Loucy (cell line): Measurements from ENCODE around the gene GASK1A.
"Not testable (repeated sequence)": the region's sequence is repeated elsewhere in the genome, so short reads cannot be mapped to it uniquely, and the experiment has no call there.

ENCODE experiments used
- H2AFZ ChIP-seq: fragments of 200-600 bp; sonication (generic); 2 replicates; pipeline ENCODE4 v1.6.0; 2016; ENCODE audit warnings: antibody characterized with exemption, mild to moderate bottlenecking, low read length, moderate library complexity
- H3F3A ChIP-seq: fragments of 200-600 bp; 2 replicates; pipeline ENCODE4 v1.6.0; 2016; ENCODE audit warnings: antibody characterized with exemption, low read depth, mild to moderate bottlenecking
- H3K27me3 ChIP-seq: fragments of 200-600 bp; sonication (generic); 2 replicates; pipeline ENCODE4 v1.6.1; 2014; ENCODE audit warnings: low read length, mild to moderate bottlenecking; ENCODE audit not compliant: insufficient read depth, poor library complexity, severe bottlenecking
- H3K36me3 ChIP-seq: fragments of 200-600 bp; sonication (generic); 2 replicates; pipeline ENCODE4 v1.6.1; 2016; ENCODE audit warnings: low read length; ENCODE audit not compliant: insufficient read depth
- H3K4me1 ChIP-seq: fragments of 200-600 bp; sonication (generic); 2 replicates; pipeline ENCODE4 v1.5.1; 2014; ENCODE audit warnings: low read length, mild to moderate bottlenecking; ENCODE audit not compliant: insufficient read depth, poor library complexity, severe bottlenecking
- H3K4me2 ChIP-seq: fragments of 200-600 bp; sonication (generic); 2 replicates; pipeline ENCODE4 v1.6.0; 2014; ENCODE audit warnings: antibody characterized with exemption, low read length, low read depth, mild to moderate bottlenecking; ENCODE audit not compliant: poor library complexity, severe bottlenecking
- H3K4me3 ChIP-seq: fragments of 200-600 bp; sonication (generic); 2 replicates; pipeline ENCODE4 v1.5.1; 2014; ENCODE audit warnings: low read length, mild to moderate bottlenecking, mixed read lengths; ENCODE audit not compliant: poor library complexity, severe bottlenecking
- H3K79me2 ChIP-seq: fragments of 200-600 bp; sonication (generic); 2 replicates; pipeline ENCODE4 v1.6.1; 2014; ENCODE audit warnings: low read length; ENCODE audit not compliant: insufficient read depth
- H3K9ac ChIP-seq: fragments of 200-600 bp; sonication (generic); 2 replicates; pipeline ENCODE4 v1.6.0; 2014; ENCODE audit warnings: mild to moderate bottlenecking, low read depth, low read length, moderate library complexity; ENCODE audit not compliant: poor library complexity, severe bottlenecking
- H3K9me2 ChIP-seq: fragments of 200-600 bp; sonication (generic); replicated peaks from 2 replicates; pipeline ENCODE4 v1.6.1; 2016; ENCODE audit warnings: low read depth, low read length, mixed read lengths
- H3K9me3 ChIP-seq: fragments of 200-600 bp; sonication (generic); 2 replicates; pipeline ENCODE4 v1.6.1; 2014; ENCODE audit warnings: mild to moderate bottlenecking, antibody characterized with exemption, low read length, low read depth; ENCODE audit not compliant: insufficient read depth
- H4K20me1 ChIP-seq: fragments of 200-600 bp; sonication (generic); 2 replicates; pipeline ENCODE4 v1.6.0; 2014; ENCODE audit warnings: antibody characterized with exemption, low read length, mild to moderate bottlenecking; ENCODE audit not compliant: insufficient read depth, poor library complexity, severe bottlenecking
- EZH2phosphoT487 ChIP-seq: fragments of 200-600 bp; IDR thresholded peaks from 2 replicates; pipeline ENCODE4 v1.6.1; 2018; ENCODE audit warnings: antibody characterized with exemption, mild to moderate bottlenecking, moderate library complexity, borderline replicate concordance
- TF ChIP-seq, protein P1 (sequence below): fragments of 200-600 bp; sonication (generic); conservative IDR thresholded peaks from 2 replicates; pipeline ENCODE4 v1.5.1; 2014; ENCODE audit warnings: mild to moderate bottlenecking, antibody characterized with exemption, low read length

The GASK1A gene

DNA sequence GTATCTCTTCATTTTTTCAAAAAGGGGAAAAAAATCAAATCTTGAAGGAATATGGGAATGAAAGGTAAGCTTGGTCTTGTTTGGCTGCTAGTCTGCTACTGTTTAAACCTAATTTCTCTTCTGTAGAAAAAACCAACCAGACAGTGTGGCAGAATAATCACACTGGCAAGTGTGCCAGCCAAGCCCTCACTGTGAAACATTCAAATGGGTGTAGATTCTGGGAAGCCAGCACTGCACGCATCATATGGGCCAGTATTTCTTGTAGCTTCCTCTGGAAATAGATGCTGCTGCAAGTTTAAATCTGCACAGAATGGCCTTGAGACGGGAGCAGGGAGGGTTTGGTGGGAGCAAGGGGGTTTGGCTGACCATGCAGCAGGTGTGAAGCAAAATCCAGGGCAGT is 64.7 kb downstream of the GASK1A start:
- peaks cover 8% of the 10 kb centered on the region for H3K4me1 ChIP-seq
- H3K4me3 ChIP-seq = no peak overlapping the region
- no peaks in the 10 kb centered on the region for H3K79me2 ChIP-seq
- H3K36me3 ChIP-seq = no peaks in the 10 kb centered on the region
- no peak for TF ChIP-seq EZH2phosphoT487
- TF ChIP-seq, protein P1, sequence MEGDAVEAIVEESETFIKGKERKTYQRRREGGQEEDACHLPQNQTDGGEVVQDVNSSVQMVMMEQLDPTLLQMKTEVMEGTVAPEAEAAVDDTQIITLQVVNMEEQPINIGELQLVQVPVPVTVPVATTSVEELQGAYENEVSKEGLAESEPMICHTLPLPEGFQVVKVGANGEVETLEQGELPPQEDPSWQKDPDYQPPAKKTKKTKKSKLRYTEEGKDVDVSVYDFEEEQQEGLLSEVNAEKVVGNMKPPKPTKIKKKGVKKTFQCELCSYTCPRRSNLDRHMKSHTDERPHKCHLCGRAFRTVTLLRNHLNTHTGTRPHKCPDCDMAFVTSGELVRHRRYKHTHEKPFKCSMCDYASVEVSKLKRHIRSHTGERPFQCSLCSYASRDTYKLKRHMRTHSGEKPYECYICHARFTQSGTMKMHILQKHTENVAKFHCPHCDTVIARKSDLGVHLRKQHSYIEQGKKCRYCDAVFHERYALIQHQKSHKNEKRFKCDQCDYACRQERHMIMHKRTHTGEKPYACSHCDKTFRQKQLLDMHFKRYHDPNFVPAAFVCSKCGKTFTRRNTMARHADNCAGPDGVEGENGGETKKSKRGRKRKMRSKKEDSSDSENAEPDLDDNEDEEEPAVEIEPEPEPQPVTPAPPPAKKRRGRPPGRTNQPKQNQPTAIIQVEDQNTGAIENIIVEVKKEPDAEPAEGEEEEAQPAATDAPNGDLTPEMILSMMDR = no peak
- H3K9me2 ChIP-seq = no peaks in the 10 kb centered on the region
- H3K9ac ChIP-seq = no peak overlapping the region
- H2AFZ ChIP-seq = no peak overlapping the region
- H4K20me1 ChIP-seq = no peaks in the 10 kb centered on the region
- H3F3A ChIP-seq = no peaks in the 10 kb centered on the region
- H3K9me3 ChIP-seq = peaks cover 14% of the 10 kb centered on the region; the same call in 1 of the 2 replicates
- H3K4me2 ChIP-seq = no peak overlapping the region
- no peaks in the 10 kb centered on the region for H3K27me3 ChIP-seq

DNA sequence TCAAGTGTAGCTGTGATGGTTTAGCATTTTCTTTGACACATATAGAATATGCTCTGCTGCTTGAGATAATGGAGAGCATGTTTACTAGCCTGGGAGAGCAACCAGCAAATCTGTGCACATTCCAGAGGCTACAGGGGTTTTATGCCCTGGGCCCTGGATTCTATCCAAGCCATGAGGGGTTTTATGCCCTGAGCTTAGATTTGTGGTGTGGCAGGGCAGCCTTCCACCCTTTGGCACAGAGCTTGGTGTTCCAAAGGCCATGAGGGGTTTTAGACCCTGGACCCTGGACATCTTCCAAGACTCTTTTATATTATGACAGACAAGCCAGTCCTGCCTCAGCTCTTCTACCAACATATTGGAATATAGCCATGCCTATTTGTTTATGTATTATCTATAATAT is 66.0 kb downstream of the GASK1A start:
- not testable (repeated sequence) for H2AFZ ChIP-seq, H3K4me1 ChIP-seq, H3K36me3 ChIP-seq, H3F3A ChIP-seq, H3K79me2 ChIP-seq, H3K4me3 ChIP-seq, H3K9ac ChIP-seq, H3K27me3 ChIP-seq, H3K9me2 ChIP-seq, H3K4me2 ChIP-seq, H4K20me1 ChIP-seq
- H3K9me3 ChIP-seq = peaks cover 14% of the 10 kb centered on the region; the same call in 1 of the 2 replicates

DNA sequence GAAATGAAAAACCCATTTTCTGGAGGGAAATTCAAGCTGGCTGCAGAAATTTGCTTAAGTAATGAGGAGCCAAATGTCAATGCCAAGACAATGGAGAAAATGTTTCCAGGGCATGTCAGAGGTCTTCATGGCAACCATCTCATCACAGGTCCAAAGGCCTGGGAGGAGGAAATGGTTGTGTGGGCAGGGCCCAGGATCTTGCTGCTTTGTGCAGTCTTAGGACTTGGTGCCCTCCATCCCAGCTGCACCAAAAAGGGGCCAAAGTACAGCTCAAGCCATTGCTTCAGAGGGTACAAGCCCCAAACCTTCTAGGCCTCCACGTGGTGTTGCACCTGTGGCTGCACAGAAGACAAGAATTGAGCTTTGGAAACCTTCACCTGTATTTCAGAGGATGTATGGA is 67.5 kb downstream of the GASK1A start:
- H4K20me1 ChIP-seq = no peaks in the 10 kb centered on the region
- no peaks in the 10 kb centered on the region for H3K27me3 ChIP-seq
- H3K4me3 ChIP-seq = no peak overlapping the region
- no peak overlapping the region for H2AFZ ChIP-seq
- no peaks in the 10 kb centered on the region for H3K36me3 ChIP-seq
- H3K4me1 ChIP-seq = peaks cover 4% of the 10 kb centered on the region
- H3F3A ChIP-seq = no peaks in the 10 kb centered on the region
- no peak overlapping the region for H3K4me2 ChIP-seq
- no peak overlapping the region for H3K9ac ChIP-seq
- peaks cover 16% of the 10 kb centered on the region; the same call in 1 of the 2 replicates for H3K9me3 ChIP-seq
- no peaks in the 10 kb centered on the region for H3K9me2 ChIP-seq
- TF ChIP-seq, protein P1 = no peak
- TF ChIP-seq EZH2phosphoT487 = no peak
- no peaks in the 10 kb centered on the region for H3K79me2 ChIP-seq

DNA sequence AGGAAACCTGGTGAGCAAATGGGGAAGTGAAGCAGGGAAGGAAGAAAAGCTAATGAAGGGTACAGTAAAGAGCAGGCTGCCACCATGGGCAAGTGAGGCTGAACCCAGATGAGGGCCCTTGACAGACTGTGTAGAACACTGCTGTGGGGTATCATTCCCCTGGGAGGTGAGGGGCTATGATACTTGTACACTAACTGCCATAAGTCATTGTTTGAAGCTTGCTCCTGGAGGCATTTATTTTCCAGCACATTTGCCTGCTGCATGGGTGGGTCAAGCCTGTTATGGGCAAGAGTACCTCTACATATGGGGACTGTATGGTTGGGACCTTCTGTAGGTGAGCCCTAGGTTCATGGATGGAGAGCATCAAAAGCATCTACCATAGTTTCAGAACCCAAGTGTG is 69.4 kb downstream of the GASK1A start:
- TF ChIP-seq EZH2phosphoT487 = no peak
- TF ChIP-seq, protein P1 = no peak
- Histone ChIP-seq H3K36me3 (no peaks in the 10 kb centered on the region), H3K79me2 (no peaks in the 10 kb centered on the region), H3K4me2 (no peak overlapping the region), H3K9ac (no peak overlapping the region), H3K27me3 (no peaks in the 10 kb centered on the region), H3K9me3 (peaks cover 17% of the 10 kb centered on the region; the same call in 1 of the 2 replicates), H2AFZ (no peak overlapping the region), H3K4me3 (no peak overlapping the region), H4K20me1 (no peaks in the 10 kb centered on the region), H3K9me2 (no peaks in the 10 kb centered on the region), H3F3A (no peaks in the 10 kb centered on the region), H3K4me1 (no peaks in the 10 kb centered on the region)
